ENCODE results near the gene REPIN1. TPM values are rescaled to one million over a fixed set of nuclear protein-coding genes. Genes with fewer than 3 reads are reported as not detected.
A peak's percentile ranks its signal among the peaks of the same experiment; 100 is the strongest.

REPIN1 gene
- total and polyA plus RNA-seq, 9 of the 15 experiments (the other 6 are each of a cell fraction or from before 2014, with no cell fraction given) = 8.1 to 283 (median 94.3) TPM

- TF ChIP-seq CEBPG (CRISPR knock-in tag; IDR thresholded peaks at IDR 0.05) (no peak), CEBPG (tag; conservative IDR thresholded peaks at IDR 0.05 in 1 of 2, IDR thresholded peaks at IDR 0.05 in 1 of 2) (no peak), PML (IDR thresholded peaks at IDR 0.05; ENCODE audit: low read length) (peak; percentile 71; the same call in 1 of the 2 replicates), PHF20 (IDR thresholded peaks at IDR 0.05; ENCODE audit: partially characterized antibody) (peak; percentile 75), POLR3G (IDR thresholded peaks at IDR 0.05; ENCODE audit: extremely low read depth, insufficient read length, insufficient replicate concordance) (no peak), FIP1L1 (IDR thresholded peaks at IDR 0.05; ENCODE audit: low read depth, low read length, poor library complexity, severe bottlenecking) (peak; percentile 98), CBX8 (IDR thresholded peaks at IDR 0.05; ENCODE audit: borderline replicate concordance, extremely low read depth, low read depth, low read length, poor library complexity, severe bottlenecking) (no peak), RB1 (IDR thresholded peaks at IDR 0.05; ENCODE audit: low read depth) (peak; percentile 100), U2AF1 (optimal IDR thresholded peaks at IDR 0.05; ENCODE audit: low read depth, low read length) (peak; percentile 95), ZNF830 (CRISPR knock-in tag; IDR thresholded peaks at IDR 0.05) (no peak; the same call in 1 of the 2 replicates), MCM7 (IDR thresholded peaks at IDR 0.05) (no peak), TCF7 (IDR thresholded peaks at IDR 0.05; ENCODE audit: borderline replicate concordance) (no peak), DACH1 (IDR thresholded peaks at IDR 0.05; ENCODE audit: partially characterized antibody) (no peak), ASH1L (IDR thresholded peaks at IDR 0.05; ENCODE audit: borderline replicate concordance, low read depth, partially characterized antibody) (no peak), NR0B1 (IDR thresholded peaks at IDR 0.05; ENCODE audit: partially characterized antibody) (no peak), ESRRA (IDR thresholded peaks at IDR 0.05; ENCODE audit: borderline replicate concordance, low read depth) (peak; percentile 90), SAFB2 (IDR thresholded peaks at IDR 0.05; ENCODE audit: borderline replicate concordance, low read depth, low read length, severe bottlenecking) (no peak), FOXJ3 (CRISPR knock-in tag; IDR thresholded peaks at IDR 0.05) (no peak), TBL1XR1 (IDR thresholded peaks at IDR 0.05; ENCODE audit: low read length in 2 of 2) (peak; percentile 90 to 92; a peak in 3 of 4 replicates), ZNF23 (CRISPR knock-in tag; IDR thresholded peaks at IDR 0.05) (no peak), ZEB2 (IDR thresholded peaks at IDR 0.05) (no peak), WHSC1 (IDR thresholded peaks at IDR 0.05; ENCODE audit: low read length) (no peak)
- TF ChIP-seq, protein P1, sequence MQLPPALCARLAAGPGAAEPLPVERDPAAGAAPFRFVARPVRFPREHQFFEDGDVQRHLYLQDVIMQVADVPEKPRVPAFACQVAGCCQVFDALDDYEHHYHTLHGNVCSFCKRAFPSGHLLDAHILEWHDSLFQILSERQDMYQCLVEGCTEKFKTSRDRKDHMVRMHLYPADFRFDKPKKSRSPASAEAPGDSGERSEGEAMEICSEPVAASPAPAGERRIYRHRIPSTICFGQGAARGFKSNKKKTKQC (CRISPR knock-in tag; IDR thresholded peaks at IDR 0.05) = peak; percentile 91
- TF ChIP-seq, protein P2, sequence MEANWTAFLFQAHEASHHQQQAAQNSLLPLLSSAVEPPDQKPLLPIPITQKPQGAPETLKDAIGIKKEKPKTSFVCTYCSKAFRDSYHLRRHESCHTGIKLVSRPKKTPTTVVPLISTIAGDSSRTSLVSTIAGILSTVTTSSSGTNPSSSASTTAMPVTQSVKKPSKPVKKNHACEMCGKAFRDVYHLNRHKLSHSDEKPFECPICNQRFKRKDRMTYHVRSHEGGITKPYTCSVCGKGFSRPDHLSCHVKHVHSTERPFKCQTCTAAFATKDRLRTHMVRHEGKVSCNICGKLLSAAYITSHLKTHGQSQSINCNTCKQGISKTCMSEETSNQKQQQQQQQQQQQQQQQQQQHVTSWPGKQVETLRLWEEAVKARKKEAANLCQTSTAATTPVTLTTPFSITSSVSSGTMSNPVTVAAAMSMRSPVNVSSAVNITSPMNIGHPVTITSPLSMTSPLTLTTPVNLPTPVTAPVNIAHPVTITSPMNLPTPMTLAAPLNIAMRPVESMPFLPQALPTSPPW (CRISPR knock-in tag; IDR thresholded peaks at IDR 0.05) = peak; percentile 97
These were observed 36.4 kb downstream of the REPIN1 start (continued) for GRCh38 chr7:150404805-150405583.

Measured in K562 (cell line).